PC-3 (cell line): Measurements from ENCODE around the gene ZBED4. TPM values are rescaled to one million over a fixed set of nuclear protein-coding genes. Genes with fewer than 3 reads are reported as not detected.
A peak's percentile ranks its signal among the peaks of the same experiment; 100 is the strongest.

Experiments
- ATAC-seq: fragments of 200-7000 bp; cut with Tn5 transposase; 2 replicates; pipeline ENCODE4 v1.9.1; 2020; ENCODE audit warnings: mild to moderate bottlenecking, moderate library complexity
- BruUV-seq: library from RNA; stranded (reverse); fragments of 400-500 nt; replicated peaks from 2 replicates; lab custom pipeline; 2021; lab: Mats Ljungman, UMichigan
- CTCF ChIA-PET: fragments of 300-600 bp; sonication (Branson Sonifier 250); formaldehyde crosslinking; loops from one replicate; lab custom pipeline; 2022; ENCODE audit warnings: antibody characterized with exemption; lab: Charles Lee
- POLR2A ChIA-PET: fragments of 300-600 bp; sonication (Branson Sonifier 250); formaldehyde crosslinking; loops from one replicate; lab custom pipeline; 2022; ENCODE audit warnings: antibody characterized with exemption; ENCODE audit not compliant: unreplicated experiment; lab: Charles Lee
- DNase-seq: peaks from one replicate; pipeline ENCODE4 v3.0.0-alpha.2; 2015
- H2AFZ ChIP-seq: fragments of 300-600 bp; sonication (generic); 2 replicates; pipeline ENCODE4 v1.6.0; 2016; ENCODE audit warnings: antibody characterized with exemption, low read length
- H3F3A ChIP-seq: fragments of 300-600 bp; sonication (generic); one replicate; pipeline ENCODE4 v1.6.0; 2017; ENCODE audit warnings: antibody characterized with exemption, low read length, control low read depth, mild to moderate bottlenecking; ENCODE audit not compliant: unreplicated experiment
- H3K27ac ChIP-seq: fragments of 300-600 bp; sonication (generic); 2 replicates; pipeline ENCODE4 v1.5.1; 2016; ENCODE audit warnings: mild to moderate bottlenecking, low read length
- H3K27me3 ChIP-seq: fragments of 300-600 bp; sonication (generic); 2 replicates; pipeline ENCODE4 v1.6.1; 2016; ENCODE audit warnings: low read length, mixed read lengths
- H3K36me3 ChIP-seq: fragments of 300-600 bp; sonication (generic); 2 replicates; pipeline ENCODE4 v1.6.1; 2016; ENCODE audit warnings: low read depth, mixed run types, low read length, mixed read lengths
- H3K4me1 ChIP-seq: fragments of 300-600 bp; sonication (generic); 2 replicates; pipeline ENCODE4 v1.5.1; 2016; ENCODE audit warnings: low read length; ENCODE audit not compliant: insufficient read depth
- H3K4me2 ChIP-seq: fragments of 300-600 bp; sonication (generic); 2 replicates; pipeline ENCODE4 v1.6.0; 2016; ENCODE audit warnings: low read length
- H3K4me3 ChIP-seq: fragments of 300-600 bp; sonication (generic); 2 replicates; pipeline ENCODE4 v1.5.1; 2016; ENCODE audit warnings: mild to moderate bottlenecking, low read length, mixed read lengths
- H3K79me2 ChIP-seq: fragments of 300-600 bp; sonication (generic); 2 replicates; pipeline ENCODE4 v1.6.1; 2017; ENCODE audit warnings: low read length, mixed read lengths
- H3K9ac ChIP-seq: fragments of 300-600 bp; sonication (generic); 2 replicates; pipeline ENCODE4 v1.6.0; 2016; ENCODE audit warnings: mild to moderate bottlenecking, low read length
- H3K9me2 ChIP-seq: fragments of 300-600 bp; sonication (generic); replicated peaks from 2 replicates; pipeline ENCODE4 v1.6.1; 2016; ENCODE audit warnings: mixed run types, low read length, mixed read lengths
- H3K9me3 ChIP-seq: fragments of 300-600 bp; sonication (generic); 2 replicates; pipeline ENCODE4 v1.6.1; 2016; ENCODE audit warnings: low read length, mixed read lengths
- H4K20me1 ChIP-seq: fragments of 300-600 bp; sonication (generic); 2 replicates; pipeline ENCODE4 v1.6.1; 2016; ENCODE audit warnings: low read length, mixed read lengths
- EZH2 ChIP-seq: fragments of 300-600 bp; sonication (generic); IDR thresholded peaks from one replicate; pipeline ENCODE4 v1.6.1; 2017; ENCODE audit warnings: antibody characterized with exemption, mild to moderate bottlenecking, low read length; ENCODE audit not compliant: unreplicated experiment
- EZH2phosphoT487 ChIP-seq: fragments of 300-600 bp; sonication (generic); IDR thresholded peaks from 2 replicates; pipeline ENCODE4 v1.6.1; 2018; ENCODE audit warnings: mild to moderate bottlenecking, antibody characterized with exemption, low read length, borderline replicate concordance
- intact Hi-C: fragments of 100-400 bp; cut with micrococcal nuclease; formaldehyde crosslinking; loops from 2 replicates; pipeline ENCODE4 v1.9.0; 2023
- total RNA-seq: library from RNA; depleted of rRNA; stranded (reverse); fragments of >200 nt; gene quantifications from 2 replicates; pipeline ENCODE4 v1.2.3, GENCODE V29; 2014
- TF ChIP-seq, protein P1 (sequence below): fragments of 300-600 bp; sonication (generic); conservative IDR thresholded peaks from 2 replicates; pipeline ENCODE4 v1.5.1; 2017; ENCODE audit warnings: antibody characterized with exemption, low read depth, mild to moderate bottlenecking, low read length

ZBED4 gene
- total RNA-seq, 1 experiment from 2014 or later: 11.5 TPM

DNA sequence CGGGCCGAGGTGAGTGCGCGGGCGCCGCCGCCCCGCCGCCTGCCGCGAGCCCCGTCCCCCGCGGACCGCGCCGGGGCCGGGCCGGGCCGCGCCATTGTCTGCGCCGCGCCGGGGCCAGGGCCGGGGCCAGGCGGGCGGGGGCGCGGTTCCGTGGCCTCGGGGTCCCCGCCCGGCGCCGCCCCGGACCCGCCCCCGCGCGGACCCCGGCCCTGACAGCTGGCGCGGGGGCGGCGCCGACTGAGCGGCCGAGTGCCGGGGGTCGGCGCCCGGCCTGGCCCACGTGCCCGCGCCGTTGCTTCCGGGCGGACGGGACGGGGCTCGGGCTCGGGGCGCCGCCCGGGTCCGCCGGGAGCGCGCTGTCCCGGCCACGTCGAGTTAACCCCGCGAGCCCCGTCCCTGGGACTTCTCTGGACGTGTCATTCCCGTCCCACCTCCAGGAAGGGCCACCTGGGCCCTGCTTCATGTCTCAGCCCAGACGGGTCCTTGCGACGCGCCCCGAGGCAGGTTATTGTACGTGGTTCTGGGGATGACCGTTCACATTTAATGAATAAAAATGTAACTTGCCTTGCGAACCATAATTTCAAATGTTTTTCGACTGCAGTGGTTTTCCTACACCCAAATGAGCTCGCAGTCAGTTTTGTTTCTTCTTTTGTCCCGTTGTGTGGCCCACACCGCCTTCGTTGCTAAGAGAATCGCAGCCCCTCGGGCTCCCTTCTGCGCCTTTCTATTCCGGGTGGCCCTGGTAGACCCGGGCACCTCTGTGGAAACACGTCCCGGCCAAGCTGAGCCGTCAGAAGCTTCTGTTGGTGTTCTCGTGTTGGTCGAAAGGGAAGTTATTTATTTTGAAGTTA, 562 bp downstream of the ZBED4 start:
- Histone ChIP-seq H4K20me1 (peaks cover 23% of the 10 kb centered on the region), H3K4me2 (peak overlapping the region; percentile 79), H3K27me3 (peaks cover 3% of the 10 kb centered on the region), H3F3A (no peaks in the 10 kb centered on the region), H3K36me3 (no peaks in the 10 kb centered on the region; the same call in 1 of the 2 replicates), H3K9me3 (no peaks in the 10 kb centered on the region), H2AFZ (no peak overlapping the region), H3K79me2 (peaks cover 51% of the 10 kb centered on the region), H3K27ac (no peak overlapping the region), H3K4me3 (peak overlapping the region; percentile 72), H3K9me2 (no peaks in the 10 kb centered on the region), H3K9ac (peak overlapping the region; percentile 65), H3K4me1 (peaks cover 11% of the 10 kb centered on the region; the same call in 1 of the 2 replicates)
- POLR2A ChIA-PET: no interaction called here
- no TSS peak for BruUV-seq
- DNase-seq: peak; percentile 8
- intact Hi-C loops: loop anchor here (2.0 to 5.0 kb wide), 2 partner anchors 27 to 63 kb away; partner anchors contain the start of genes ALG12, BRD1 and CRELD2
- CTCF ChIA-PET: no interaction called here
- TF ChIP-seq EZH2: no peak
- TF ChIP-seq EZH2phosphoT487: no peak
- TF ChIP-seq, protein P1, sequence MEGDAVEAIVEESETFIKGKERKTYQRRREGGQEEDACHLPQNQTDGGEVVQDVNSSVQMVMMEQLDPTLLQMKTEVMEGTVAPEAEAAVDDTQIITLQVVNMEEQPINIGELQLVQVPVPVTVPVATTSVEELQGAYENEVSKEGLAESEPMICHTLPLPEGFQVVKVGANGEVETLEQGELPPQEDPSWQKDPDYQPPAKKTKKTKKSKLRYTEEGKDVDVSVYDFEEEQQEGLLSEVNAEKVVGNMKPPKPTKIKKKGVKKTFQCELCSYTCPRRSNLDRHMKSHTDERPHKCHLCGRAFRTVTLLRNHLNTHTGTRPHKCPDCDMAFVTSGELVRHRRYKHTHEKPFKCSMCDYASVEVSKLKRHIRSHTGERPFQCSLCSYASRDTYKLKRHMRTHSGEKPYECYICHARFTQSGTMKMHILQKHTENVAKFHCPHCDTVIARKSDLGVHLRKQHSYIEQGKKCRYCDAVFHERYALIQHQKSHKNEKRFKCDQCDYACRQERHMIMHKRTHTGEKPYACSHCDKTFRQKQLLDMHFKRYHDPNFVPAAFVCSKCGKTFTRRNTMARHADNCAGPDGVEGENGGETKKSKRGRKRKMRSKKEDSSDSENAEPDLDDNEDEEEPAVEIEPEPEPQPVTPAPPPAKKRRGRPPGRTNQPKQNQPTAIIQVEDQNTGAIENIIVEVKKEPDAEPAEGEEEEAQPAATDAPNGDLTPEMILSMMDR: no peak
- ATAC-seq: peak; percentile 15

DNA sequence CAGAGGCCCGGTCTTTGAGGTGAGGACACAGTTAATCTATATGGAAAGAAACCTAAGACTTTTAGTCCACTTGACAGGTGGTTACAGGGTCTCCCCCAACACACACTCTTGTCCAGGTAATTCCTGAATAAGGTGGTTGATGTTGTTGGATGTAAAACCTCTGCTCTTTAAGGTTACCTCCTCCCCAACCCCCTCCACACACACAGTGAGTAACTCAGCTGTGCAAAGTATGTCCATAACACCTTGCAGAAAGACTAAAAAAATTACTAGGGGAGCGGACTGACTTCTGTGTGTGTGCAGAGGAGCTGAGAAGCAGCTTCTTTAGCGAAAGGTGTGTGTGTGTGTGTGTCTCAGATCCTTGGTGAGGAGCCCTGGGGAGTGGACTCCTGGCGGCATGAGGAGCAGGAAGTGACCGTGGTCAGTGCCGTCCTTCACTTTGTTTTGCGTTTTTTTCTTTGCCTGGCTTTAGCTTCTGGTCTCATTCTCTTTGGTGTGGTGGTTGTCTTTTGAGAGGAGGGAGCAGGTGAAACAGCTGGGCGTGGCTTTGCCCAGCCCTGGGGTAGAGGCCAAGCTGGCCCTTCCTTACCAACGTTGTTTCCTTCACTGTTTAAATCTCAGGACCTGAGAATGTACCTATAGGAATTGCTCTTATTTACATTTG, 1.7 kb downstream of the ZBED4 start:
- Histone ChIP-seq H3K36me3 (no peaks in the 10 kb centered on the region; the same call in 1 of the 2 replicates), H3F3A (no peaks in the 10 kb centered on the region), H3K4me2 (peak overlapping the region; percentile 79), H3K9me3 (no peaks in the 10 kb centered on the region), H3K9ac (peak overlapping the region; percentile 65), H2AFZ (no peak overlapping the region), H3K4me3 (peak overlapping the region; percentile 72), H3K9me2 (no peaks in the 10 kb centered on the region), H4K20me1 (peaks cover 23% of the 10 kb centered on the region), H3K79me2 (peaks cover 62% of the 10 kb centered on the region), H3K27ac (no peak overlapping the region; the same call in 1 of the 2 replicates), H3K4me1 (peaks cover 11% of the 10 kb centered on the region; the same call in 1 of the 2 replicates), H3K27me3 (no peaks in the 10 kb centered on the region)
- ATAC-seq (peak; percentile 15), DNase-seq (peak; percentile 29)
- TF ChIP-seq EZH2 (no peak), EZH2phosphoT487 (no peak)
- TF ChIP-seq, protein P1: no peak
- ChIA-PET POLR2A (interaction anchor here (0.6 kb wide), 1 partner anchor 20 kb away, joined by 9 read pairs; no protein-coding TSS in a partner anchor), CTCF (no interaction called here)
- no TSS peak for BruUV-seq
- intact Hi-C loops: no loop called here
